ENCODE data around the gene LMO3. TPM values are rescaled to one million over a fixed set of nuclear protein-coding genes. Genes with fewer than 3 reads are reported as not detected.

The LMO3 gene
- total and polyA plus RNA-seq, 2 of the 4 experiments (the other 2 are of a cell fraction) = 0.54 to 0.84 TPM

DNA sequence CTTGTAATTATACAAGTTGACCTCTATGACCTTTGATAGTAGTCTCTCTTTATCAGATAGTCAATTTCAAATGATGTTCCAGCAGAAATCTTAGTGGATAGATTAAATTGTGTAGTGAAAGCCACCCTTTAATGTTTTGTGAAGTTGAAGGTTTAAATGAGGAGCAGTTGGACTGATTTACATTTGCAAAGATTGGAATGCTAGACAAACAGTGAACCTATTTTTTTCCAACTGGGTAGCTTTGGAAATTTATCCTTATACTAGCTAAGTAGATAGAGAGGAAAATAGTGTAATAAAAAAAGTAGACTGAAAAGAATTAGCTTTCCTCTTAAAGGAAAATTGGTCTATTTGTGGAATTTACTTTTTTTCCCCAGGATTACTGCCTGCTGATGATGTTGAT lies 53.7 kb downstream of the LMO3 start:
- no peaks in the 10 kb centered on the region for H4K20me1 ChIP-seq (ENCODE audit: insufficient read depth, low read length)
- no peak overlapping the region for H2BK120ac ChIP-seq (ENCODE audit: low read depth, low read length)
- no peak overlapping the region for H2BK15ac ChIP-seq (ENCODE audit: low read depth, low read length)
- no peak overlapping the region for H2AK5ac ChIP-seq (ENCODE audit: low read depth, low read length)
- CTCF ChIA-PET = no interaction called here
- BruUV-seq (replicated peaks) = no TSS peak
- H3K4ac ChIP-seq (ENCODE audit: low read depth, low read length) = no peak overlapping the region
- no peak overlapping the region for H3K18ac ChIP-seq (ENCODE audit: low read depth, low read length)
- ATAC-seq (ENCODE audit: low read depth) = no peak
- no peak overlapping the region for H3K14ac ChIP-seq (replicated peaks; ENCODE audit: low read depth, low read length)
- no peak overlapping the region for H2AK9ac ChIP-seq (replicated peaks; ENCODE audit: low read depth, low read length, poor library complexity)
- no peak overlapping the region for H3K4me3 ChIP-seq (ENCODE audit: insufficient read depth, low read depth, low read length)
- no peak overlapping the region for H2AFZ ChIP-seq (replicated peaks; ENCODE audit: low read length, poor library complexity)
- TF ChIP-seq SMC3 (IDR thresholded peaks at IDR 0.05; ENCODE audit: low read depth, low read length) (no peak), NFE2L2 (IDR thresholded peaks at IDR 0.05; ENCODE audit: low read depth, low read length) (no peak), RFX5 (IDR thresholded peaks at IDR 0.05; ENCODE audit: low read depth, low read length) (no peak), BHLHE40 (IDR thresholded peaks at IDR 0.05; ENCODE audit: low read depth, low read length) (no peak), MXI1 (IDR thresholded peaks at IDR 0.05; ENCODE audit: borderline replicate concordance, low read depth, low read length) (no peak), POLR2A (IDR thresholded peaks at IDR 0.05; ENCODE audit: low read depth, low read length) (no peak), RAD21 (IDR thresholded peaks at IDR 0.05; ENCODE audit: low read length) (no peak), CHD1 (IDR thresholded peaks at IDR 0.05; ENCODE audit: low read depth, low read length) (no peak), FOS (IDR thresholded peaks at IDR 0.05; ENCODE audit: low read depth, low read length) (no peak), MAFK (IDR thresholded peaks at IDR 0.05; ENCODE audit: low read depth, low read length) (no peak), CEBPB (IDR thresholded peaks at IDR 0.05; ENCODE audit: low read depth, low read length) (no peak), RCOR1 (IDR thresholded peaks at IDR 0.05; ENCODE audit: insufficient replicate concordance, low read length) (no peak), MAZ (IDR thresholded peaks at IDR 0.05; ENCODE audit: borderline replicate concordance, low read depth, low read length) (no peak)
- TF ChIP-seq, protein P1, sequence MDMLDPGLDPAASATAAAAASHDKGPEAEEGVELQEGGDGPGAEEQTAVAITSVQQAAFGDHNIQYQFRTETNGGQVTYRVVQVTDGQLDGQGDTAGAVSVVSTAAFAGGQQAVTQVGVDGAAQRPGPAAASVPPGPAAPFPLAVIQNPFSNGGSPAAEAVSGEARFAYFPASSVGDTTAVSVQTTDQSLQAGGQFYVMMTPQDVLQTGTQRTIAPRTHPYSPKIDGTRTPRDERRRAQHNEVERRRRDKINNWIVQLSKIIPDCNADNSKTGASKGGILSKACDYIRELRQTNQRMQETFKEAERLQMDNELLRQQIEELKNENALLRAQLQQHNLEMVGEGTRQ (IDR thresholded peaks at IDR 0.05; ENCODE audit: low read depth, low read length) = no peak
- TF ChIP-seq, protein P2, sequence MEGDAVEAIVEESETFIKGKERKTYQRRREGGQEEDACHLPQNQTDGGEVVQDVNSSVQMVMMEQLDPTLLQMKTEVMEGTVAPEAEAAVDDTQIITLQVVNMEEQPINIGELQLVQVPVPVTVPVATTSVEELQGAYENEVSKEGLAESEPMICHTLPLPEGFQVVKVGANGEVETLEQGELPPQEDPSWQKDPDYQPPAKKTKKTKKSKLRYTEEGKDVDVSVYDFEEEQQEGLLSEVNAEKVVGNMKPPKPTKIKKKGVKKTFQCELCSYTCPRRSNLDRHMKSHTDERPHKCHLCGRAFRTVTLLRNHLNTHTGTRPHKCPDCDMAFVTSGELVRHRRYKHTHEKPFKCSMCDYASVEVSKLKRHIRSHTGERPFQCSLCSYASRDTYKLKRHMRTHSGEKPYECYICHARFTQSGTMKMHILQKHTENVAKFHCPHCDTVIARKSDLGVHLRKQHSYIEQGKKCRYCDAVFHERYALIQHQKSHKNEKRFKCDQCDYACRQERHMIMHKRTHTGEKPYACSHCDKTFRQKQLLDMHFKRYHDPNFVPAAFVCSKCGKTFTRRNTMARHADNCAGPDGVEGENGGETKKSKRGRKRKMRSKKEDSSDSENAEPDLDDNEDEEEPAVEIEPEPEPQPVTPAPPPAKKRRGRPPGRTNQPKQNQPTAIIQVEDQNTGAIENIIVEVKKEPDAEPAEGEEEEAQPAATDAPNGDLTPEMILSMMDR (conservative IDR thresholded peaks at IDR 0.05; ENCODE audit: low read depth, low read length) = no peak
- TF ChIP-seq, protein P3, sequence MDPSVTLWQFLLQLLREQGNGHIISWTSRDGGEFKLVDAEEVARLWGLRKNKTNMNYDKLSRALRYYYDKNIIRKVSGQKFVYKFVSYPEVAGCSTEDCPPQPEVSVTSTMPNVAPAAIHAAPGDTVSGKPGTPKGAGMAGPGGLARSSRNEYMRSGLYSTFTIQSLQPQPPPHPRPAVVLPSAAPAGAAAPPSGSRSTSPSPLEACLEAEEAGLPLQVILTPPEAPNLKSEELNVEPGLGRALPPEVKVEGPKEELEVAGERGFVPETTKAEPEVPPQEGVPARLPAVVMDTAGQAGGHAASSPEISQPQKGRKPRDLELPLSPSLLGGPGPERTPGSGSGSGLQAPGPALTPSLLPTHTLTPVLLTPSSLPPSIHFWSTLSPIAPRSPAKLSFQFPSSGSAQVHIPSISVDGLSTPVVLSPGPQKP (IDR thresholded peaks at IDR 0.05; ENCODE audit: borderline replicate concordance, low read depth, low read length) = no peak
- POLR2A ChIA-PET (ENCODE audit: unreplicated experiment) = no interaction called here
- H2BK5ac ChIP-seq (ENCODE audit: low read depth, low read length, poor library complexity, severe bottlenecking) = no peak overlapping the region
- H4K91ac ChIP-seq (ENCODE audit: insufficient read depth, low read depth, low read length) = no peak overlapping the region
- H4K8ac ChIP-seq (ENCODE audit: low read depth in 2 of 2, low read length in 2 of 2) = no peak overlapping the region
- no peak overlapping the region for H3K4me2 ChIP-seq (ENCODE audit: low read depth, low read length)
- no peaks in the 10 kb centered on the region for H3K36me3 ChIP-seq (ENCODE audit: control insufficient read depth, insufficient read depth, low read length)
- dilution Hi-C loops (cut with HindIII; ENCODE audit: low sequenced_read_pairs, unreplicated experiment) (no loop called here), in situ Hi-C loops (cut with MboI; ENCODE audit: low sequenced_read_pairs) (no loop called here), intact Hi-C loops (cut with micrococcal nuclease) (no loop called here)
- no peaks in the 10 kb centered on the region for H3K79me1 ChIP-seq (ENCODE audit: low read depth in 1 of 2, low read length in 2 of 2)
- no peak overlapping the region for H3K56ac ChIP-seq (ENCODE audit: extremely low read depth, insufficient read depth, low read length)
- no peaks in the 10 kb centered on the region for H3K9me1 ChIP-seq (ENCODE audit: insufficient read depth, low read length)
- H4K5ac ChIP-seq (ENCODE audit: low read depth, low read length) = no peak overlapping the region
- H3K9ac ChIP-seq (ENCODE audit: low read depth, low read length) = no peak overlapping the region
- H3K27me3 ChIP-seq (ENCODE audit: control insufficient read depth, insufficient read depth, low read length) = no peaks in the 10 kb centered on the region
- no peak overlapping the region for H2BK20ac ChIP-seq (ENCODE audit: low read depth, low read length)
- H3K27ac ChIP-seq (ENCODE audit: insufficient read depth, low read length) = no peak overlapping the region
- DNase-seq = no peak
- H3K23ac ChIP-seq (ENCODE audit: low read depth, low read length) = no peak overlapping the region
- H3K9me3 ChIP-seq (ENCODE audit: control insufficient read depth, insufficient read depth, low read length) = no peaks in the 10 kb centered on the region
- no peaks in the 10 kb centered on the region for H3K4me1 ChIP-seq (ENCODE audit: control insufficient read depth, insufficient read depth, low read length)
